Trophoblast cell (in vitro differentiated cells and primary cell): ENCODE measurements around the gene TNFRSF8.
A peak's percentile ranks its signal among the peaks of the same experiment; 100 is the strongest.

Experiments
- DNase-seq, 2 donors: peaks; one replicate each; pipeline ENCODE4 v3.0.0-alpha.2; 2016
- H2AFZ ChIP-seq: 2 replicates; pipeline ENCODE4 v1.6.1; 2013; ENCODE audit warnings: low read length, moderate library complexity, mild to moderate bottlenecking; ENCODE audit not compliant: insufficient read depth, poor library complexity
- H2AK5ac ChIP-seq: 2 replicates; pipeline ENCODE4 v1.6.1; 2013; ENCODE audit warnings: mild to moderate bottlenecking, low read length
- H2BK120ac ChIP-seq: 2 replicates; pipeline ENCODE4 v1.6.1; 2013; ENCODE audit warnings: low read length, mild to moderate bottlenecking, moderate library complexity; ENCODE audit not compliant: insufficient read depth, poor library complexity
- H2BK12ac ChIP-seq: 2 replicates; pipeline ENCODE4 v1.6.1; 2013; ENCODE audit warnings: mild to moderate bottlenecking, low read length, moderate library complexity
- H2BK5ac ChIP-seq: 2 replicates; pipeline ENCODE4 v1.6.1; 2013; ENCODE audit warnings: low read length, low read depth, moderate library complexity, mild to moderate bottlenecking; ENCODE audit not compliant: poor library complexity
- H3K14ac ChIP-seq: 2 replicates; pipeline ENCODE4 v1.6.1; 2013; ENCODE audit warnings: mild to moderate bottlenecking, low read length
- H3K18ac ChIP-seq: 2 replicates; pipeline ENCODE4 v1.6.1; 2013; ENCODE audit warnings: mild to moderate bottlenecking, low read length
- H3K23ac ChIP-seq: 2 replicates; pipeline ENCODE4 v1.6.1; 2013; ENCODE audit warnings: low read length
- H3K27ac ChIP-seq: 2 replicates; pipeline ENCODE4 v1.5.1; 2013; ENCODE audit warnings: low read depth, mild to moderate bottlenecking, inconsistent platforms, low read length, moderate library complexity
- H3K27me3 ChIP-seq: 2 replicates; pipeline ENCODE4 v1.6.1; 2013; ENCODE audit warnings: inconsistent platforms, mild to moderate bottlenecking, low read length, moderate library complexity; ENCODE audit not compliant: insufficient read depth
- H3K36me3 ChIP-seq, 2 experiments: 1 replicate in 1 of 2; 2 replicates in 1 of 2; pipeline ENCODE4 v1.6.1; 2013; ENCODE audit warnings: low read length in 2 of 2, mild to moderate bottlenecking in 2 of 2, moderate library complexity in 1 of 2; ENCODE audit not compliant: insufficient read depth in 2 of 2, control insufficient read depth in 1 of 2
- H3K4ac ChIP-seq: 2 replicates; pipeline ENCODE4 v1.6.1; 2013; ENCODE audit warnings: low read depth, mild to moderate bottlenecking, low read length, moderate library complexity
- H3K4me1 ChIP-seq, 2 experiments: 1 replicate in 1 of 2; 2 replicates in 1 of 2; pipeline ENCODE4 v1.6.1; 2013; ENCODE audit warnings: low read length in 2 of 2, mild to moderate bottlenecking in 2 of 2, moderate library complexity in 1 of 2; ENCODE audit not compliant: insufficient read depth in 2 of 2, control insufficient read depth in 1 of 2
- H3K4me2 ChIP-seq: 2 replicates; pipeline ENCODE4 v1.6.1; 2013; ENCODE audit warnings: inconsistent platforms, mild to moderate bottlenecking, low read length, moderate library complexity
- H3K4me3 ChIP-seq: 2 replicates; pipeline ENCODE4 v1.5.1; 2013; ENCODE audit warnings: mild to moderate bottlenecking, low read depth, low read length, inconsistent platforms
- H3K79me1 ChIP-seq: one replicate; pipeline ENCODE4 v1.6.1; 2013; ENCODE audit warnings: low read length
- H3K79me2 ChIP-seq: 2 replicates; pipeline ENCODE4 v1.6.1; 2013; ENCODE audit warnings: low read length, mild to moderate bottlenecking; ENCODE audit not compliant: control insufficient read depth, insufficient read depth, poor library complexity
- H3K9ac ChIP-seq: 2 replicates; pipeline ENCODE4 v1.6.1; 2013; ENCODE audit warnings: mild to moderate bottlenecking, low read length
- H3K9me3 ChIP-seq: 2 replicates; pipeline ENCODE4 v1.6.1; 2013; ENCODE audit warnings: low read depth, mild to moderate bottlenecking, control low read depth, inconsistent platforms, low read length; ENCODE audit not compliant: insufficient read depth
- H4K12ac ChIP-seq: 2 replicates; pipeline ENCODE4 v1.6.1; 2013; ENCODE audit warnings: low read depth, mild to moderate bottlenecking, low read length, moderate library complexity
- H4K8ac ChIP-seq: 2 replicates; pipeline ENCODE4 v1.6.1; 2013; ENCODE audit warnings: low read depth, mild to moderate bottlenecking, low read length, moderate library complexity
- H4K91ac ChIP-seq: one replicate; pipeline ENCODE4 v1.6.1; 2013; ENCODE audit warnings: low read depth, mild to moderate bottlenecking, low read length, moderate library complexity
- WGBS: extraction: QIAGEN DNeasy Blood & Tissue Kit; methylation state at CpG from one replicate; pipeline ENCODE4 v1.1.7; 2013; ENCODE audit warnings: missing lambda C conversion rate; ENCODE audit not compliant: insufficient read length, insufficient coverage; ENCODE audit errors: extremely low coverage; 5-methylcytosine and 5-hydroxymethylcytosine counted together

Gene TNFRSF8

GRCh38 chr1:12145616-12146342 is 82.7 kb downstream of the TNFRSF8 start:
- H3K79me1 ChIP-seq: peaks cover 41% of the 10 kb centered on the region
- H3K23ac ChIP-seq: no peak overlapping the region
- H3K79me2 ChIP-seq: no peaks in the 10 kb centered on the region
- H2BK12ac ChIP-seq: peak overlapping the region; percentile 56
- peak overlapping the region; percentile 34 for H4K91ac ChIP-seq
- no peak overlapping the region for H3K4me2 ChIP-seq
- H4K12ac ChIP-seq: no peak overlapping the region
- peak overlapping the region; percentile 25 for H3K14ac ChIP-seq
- no peaks in the 10 kb centered on the region for H3K9me3 ChIP-seq
- no CpG with 5 or more reads among the region's 12 CpGs for WGBS
- H2BK5ac ChIP-seq: no peak overlapping the region
- no peak for DNase-seq
- no peak overlapping the region for H2AFZ ChIP-seq
- no peak overlapping the region for H3K4ac ChIP-seq
- no peaks in the 10 kb centered on the region for H3K27me3 ChIP-seq
- H3K9ac ChIP-seq: no peak overlapping the region
- peaks cover 35 to 43% of the 10 kb centered on the region in 2 experiments for H3K4me1 ChIP-seq
- H2BK120ac ChIP-seq: peak overlapping the region; percentile 65
- H3K18ac ChIP-seq: no peak overlapping the region
- peak overlapping the region; percentile 60 for H2AK5ac ChIP-seq
- H4K8ac ChIP-seq: no peak overlapping the region
- no peaks in the 10 kb centered on the region for H3K36me3 ChIP-seq
- H3K27ac ChIP-seq: no peak overlapping the region
- H3K4me3 ChIP-seq: no peak overlapping the region

DNA sequence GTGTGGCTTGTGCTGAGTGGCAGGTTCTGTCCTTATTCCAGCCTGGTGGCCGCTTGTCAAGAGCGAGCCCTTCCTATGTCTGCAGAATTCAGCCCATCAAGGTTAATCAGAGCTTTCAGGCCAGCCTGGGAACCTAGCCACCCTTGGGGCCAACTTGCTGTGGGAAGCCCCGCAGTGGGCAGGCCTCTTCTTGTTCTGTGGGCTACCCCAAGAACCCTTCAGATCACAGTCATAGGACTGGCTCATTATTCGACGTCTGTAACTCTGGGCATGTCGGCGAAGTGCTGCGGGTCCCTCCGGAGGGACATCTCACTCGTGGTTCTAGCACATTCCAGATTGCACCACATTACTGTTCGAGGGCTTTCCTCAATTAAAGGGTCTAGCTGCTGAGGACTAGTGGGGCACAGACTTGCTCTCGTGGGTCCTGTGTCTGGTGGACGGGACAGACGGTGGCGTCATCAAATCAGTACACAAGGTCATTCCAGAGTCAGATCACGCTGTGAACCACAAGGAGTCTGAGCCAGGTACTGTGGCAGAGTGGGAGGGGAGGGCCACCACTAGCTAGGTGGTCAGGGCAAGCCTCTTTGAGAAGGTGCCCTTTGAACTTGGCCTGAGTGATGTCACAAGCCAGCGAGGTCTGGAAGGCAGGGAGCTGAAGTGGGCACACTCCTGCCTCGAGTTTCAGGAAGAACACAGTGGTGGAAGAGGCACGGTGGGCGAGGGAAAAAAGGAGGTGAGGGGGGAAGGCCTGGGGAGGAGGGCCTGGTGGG is 83.4 kb downstream of the TNFRSF8 start:
- no CpG with 5 or more reads among the region's 20 CpGs for WGBS

DNA sequence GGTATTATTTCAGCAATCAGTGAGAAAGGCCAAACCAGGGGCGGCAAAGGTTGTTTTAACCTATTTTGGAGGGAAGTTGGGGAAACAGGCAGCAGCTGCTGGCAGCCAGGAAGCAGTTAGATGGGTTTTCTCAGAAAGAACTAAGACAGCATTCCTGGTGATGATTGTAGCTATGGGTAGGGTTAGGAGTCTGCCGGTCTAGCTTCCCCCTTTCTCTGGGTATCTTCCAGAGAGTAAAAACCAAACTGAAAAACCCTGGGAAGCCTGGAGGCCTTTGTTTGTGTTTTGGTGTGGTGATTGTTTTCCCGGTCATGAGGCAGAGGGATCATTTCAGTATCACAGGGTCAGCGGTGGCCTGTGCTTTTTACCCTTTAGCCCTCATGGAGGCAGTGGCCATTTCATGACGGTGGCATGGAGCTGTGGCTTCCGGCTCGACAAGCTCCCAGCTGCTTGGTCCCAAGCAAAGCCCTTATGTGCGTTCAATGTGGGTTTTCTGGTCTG is 84.1 kb downstream of the TNFRSF8 start:
- H2AFZ ChIP-seq: no peak overlapping the region
- H3K4me2 ChIP-seq: no peak overlapping the region
- H3K14ac ChIP-seq: no peak overlapping the region
- no peak overlapping the region for H4K8ac ChIP-seq
- peak overlapping the region; percentile 34 for H3K27ac ChIP-seq
- H2AK5ac ChIP-seq: no peak overlapping the region
- H3K27me3 ChIP-seq: no peaks in the 10 kb centered on the region
- H3K9ac ChIP-seq: no peak overlapping the region
- H3K18ac ChIP-seq: no peak overlapping the region
- no CpG with 5 or more reads among the region's 8 CpGs for WGBS
- H3K79me2 ChIP-seq: no peaks in the 10 kb centered on the region
- no peak overlapping the region for H4K12ac ChIP-seq
- no peaks in the 10 kb centered on the region for H3K36me3 ChIP-seq
- H4K91ac ChIP-seq: peak overlapping the region; percentile 89
- no peak overlapping the region for H2BK12ac ChIP-seq
- no peak overlapping the region for H3K4me3 ChIP-seq
- H3K9me3 ChIP-seq: no peaks in the 10 kb centered on the region
- H3K23ac ChIP-seq: no peak overlapping the region
- H3K79me1 ChIP-seq: peaks cover 34% of the 10 kb centered on the region
- H3K4ac ChIP-seq: no peak overlapping the region
- H2BK120ac ChIP-seq: peak overlapping the region; percentile 19
- H3K4me1 ChIP-seq: peaks cover 31 to 32% of the 10 kb centered on the region in 2 experiments
- DNase-seq: peak; percentile 77 to 86
- no peak overlapping the region for H2BK5ac ChIP-seq

More for the DNA sequence above, 83.4 kb downstream of the TNFRSF8 start:
- Histone ChIP-seq H3K27ac (peak overlapping the region; percentile 34), H2BK120ac (peak overlapping the region; percentile 65), H3K4ac (peak overlapping the region; percentile 18), H3K9ac (no peak overlapping the region), H3K23ac (no peak overlapping the region), H2AK5ac (peak overlapping the region; percentile 60), H2BK12ac (peak overlapping the region; percentile 23), H3K9me3 (no peaks in the 10 kb centered on the region), H3K79me1 (peaks cover 40% of the 10 kb centered on the region), H2BK5ac (peak overlapping the region; percentile 3), H3K4me2 (no peak overlapping the region), H3K79me2 (no peaks in the 10 kb centered on the region), H3K4me1 (peaks cover 32 to 39% of the 10 kb centered on the region in 2 experiments), H3K27me3 (no peaks in the 10 kb centered on the region), H3K18ac (no peak overlapping the region), H3K14ac (peak overlapping the region; percentile 30), H4K12ac (no peak overlapping the region), H4K8ac (no peak overlapping the region), H2AFZ (no peak overlapping the region), H3K4me3 (no peak overlapping the region), H4K91ac (peak overlapping the region; percentile 34), H3K36me3 (no peaks in the 10 kb centered on the region)
- no peak for DNase-seq

- Histone ChIP-seq H3K18ac (no peak overlapping the region), H3K14ac (peak overlapping the region; percentile 36), H4K91ac (peak overlapping the region; percentile 89), H3K4ac (no peak overlapping the region), H2BK12ac (peak overlapping the region; percentile 16), H3K9ac (no peak overlapping the region), H3K4me3 (no peak overlapping the region), H3K27ac (no peak overlapping the region), H3K79me2 (peaks cover 1% of the 10 kb centered on the region), H3K4me2 (no peak overlapping the region), H3K4me1 (peaks cover 25 to 27% of the 10 kb centered on the region in 2 experiments), H3K27me3 (no peaks in the 10 kb centered on the region), H2AFZ (no peak overlapping the region), H2BK120ac (peak overlapping the region; percentile 35), H4K12ac (no peak overlapping the region), H3K79me1 (peaks cover 27% of the 10 kb centered on the region), H2BK5ac (no peak overlapping the region), H2AK5ac (peak overlapping the region; percentile 18), H3K9me3 (no peaks in the 10 kb centered on the region), H3K23ac (no peak overlapping the region), H4K8ac (no peak overlapping the region), H3K36me3 (no peaks in the 10 kb centered on the region)
- DNase-seq: no peak
- WGBS: no CpG with 5 or more reads among the region's 8 CpGs
These were observed 85.3 kb downstream of the TNFRSF8 start for GRCh38 chr1:12148160-12148957.
